GM19467 (cell line): ENCODE results near the gene FMN1.

Experiments
- ATAC-seq: cut with Tn5 transposase; IDR thresholded peaks from one replicate; pipeline ENCODE4 v1.9.1; 2021; ENCODE audit warnings: mild to moderate bottlenecking, moderate library complexity; ENCODE audit not compliant: unreplicated experiment

The FMN1 gene

GRCh38 chr15:32941823-32942222, 252.7 kb downstream of the FMN1 start:
- no peak for ATAC-seq

- ATAC-seq = no peak
Measured at GRCh38 chr15:32936976-32937375, 257.5 kb downstream of the FMN1 start.

GRCh38 chr15:32936283-32936918, 258.1 kb downstream of the FMN1 start:
- ATAC-seq = no peak

- ATAC-seq = no peak
Measured at GRCh38 chr15:32935139-32935538, 259.4 kb downstream of the FMN1 start.

DNA sequence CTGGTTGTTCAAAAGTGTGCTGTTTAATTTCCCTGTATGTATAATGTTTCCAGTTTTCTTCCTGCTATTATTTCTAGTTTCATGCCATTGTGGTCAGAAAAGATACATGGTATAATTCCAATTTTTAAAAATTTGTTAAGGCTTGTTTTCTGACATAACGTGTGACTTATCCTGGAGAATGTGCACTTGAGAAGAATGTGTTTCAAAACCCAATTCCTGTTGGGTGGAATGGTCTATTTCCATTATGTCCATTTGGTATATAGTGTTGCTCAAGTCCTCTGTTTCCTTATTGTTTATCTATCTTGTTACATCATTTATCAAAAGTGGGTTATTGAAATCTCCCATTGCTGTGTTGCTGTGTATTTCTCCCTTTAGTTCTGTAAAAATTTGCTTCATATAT, 261.3 kb downstream of the FMN1 start:
- no peak for ATAC-seq

DNA sequence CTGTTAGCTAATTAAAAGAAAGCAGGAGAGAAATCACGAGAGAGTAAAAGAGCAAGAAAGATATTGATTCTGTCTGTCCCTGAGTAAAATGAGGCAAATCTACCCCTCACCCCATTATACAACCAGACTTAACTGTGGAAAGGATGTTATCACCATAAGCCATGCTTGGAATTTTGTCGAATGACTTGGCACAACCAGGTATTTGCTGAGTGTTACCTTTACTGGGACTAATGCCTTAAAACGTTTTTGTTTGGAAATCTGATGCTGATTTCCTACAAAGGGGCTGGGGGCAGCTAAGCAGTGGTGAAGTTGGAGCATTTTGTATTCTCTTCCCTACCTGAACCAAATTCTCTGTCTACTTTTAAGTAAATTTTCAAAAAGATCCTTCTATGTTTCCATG, 265.6 kb downstream of the FMN1 start:
- ATAC-seq = no peak

GRCh38 chr15:32927124-32927523, 267.4 kb downstream of the FMN1 start:
- ATAC-seq = no peak

- ATAC-seq = no peak
Measured at GRCh38 chr15:32923176-32923575, 271.3 kb downstream of the FMN1 start.

DNA sequence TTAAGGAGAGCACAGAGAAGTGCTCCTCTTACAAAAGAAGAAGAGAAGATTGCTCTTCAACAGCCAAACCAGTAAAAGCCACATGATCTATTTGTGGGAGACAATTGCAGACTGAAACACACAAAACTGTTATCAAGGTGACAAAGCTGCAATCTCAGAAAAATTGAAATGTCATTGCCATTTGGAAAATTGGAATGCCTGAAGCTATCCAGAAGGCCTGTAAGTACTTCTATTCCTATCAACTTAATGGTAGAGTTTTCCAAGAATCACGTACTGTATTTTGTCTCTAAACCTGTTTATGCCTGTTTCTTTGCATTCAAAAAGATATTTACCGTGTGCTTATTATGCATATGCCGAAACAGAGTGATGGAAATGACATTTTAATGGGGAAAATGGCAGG, 272.0 kb downstream of the FMN1 start:
- no peak for ATAC-seq

DNA sequence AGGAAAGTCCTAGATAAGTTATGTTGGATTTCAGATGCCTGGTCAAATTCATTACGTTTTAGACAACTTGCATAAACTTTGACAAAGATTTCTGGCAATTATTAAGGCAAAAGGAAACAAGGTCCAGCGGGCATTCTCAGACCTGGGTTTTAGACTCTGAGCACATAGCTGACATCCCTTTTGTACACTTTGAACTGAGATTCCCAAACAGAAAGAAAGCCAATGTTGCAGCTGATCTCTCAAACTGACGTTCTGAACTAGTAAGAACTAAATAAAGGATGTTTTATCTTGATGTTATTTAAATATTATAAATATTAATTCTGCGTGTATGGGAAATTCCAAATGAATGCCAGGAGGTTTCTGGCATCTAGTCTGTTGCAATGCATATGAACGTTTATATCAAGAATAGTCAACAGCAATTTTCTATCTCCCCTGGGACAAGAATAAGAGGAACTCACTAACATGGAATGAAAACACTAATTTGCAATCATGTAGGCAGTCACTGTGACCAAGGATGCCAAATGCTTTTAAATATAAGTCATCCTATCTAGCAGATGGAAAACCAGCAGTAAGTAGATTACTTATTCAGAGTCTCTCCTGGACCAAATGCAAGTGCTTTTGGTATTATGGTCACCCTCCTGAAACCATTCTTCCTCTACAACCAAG, 274.6 kb downstream of the FMN1 start:
- ATAC-seq = no peak

DNA sequence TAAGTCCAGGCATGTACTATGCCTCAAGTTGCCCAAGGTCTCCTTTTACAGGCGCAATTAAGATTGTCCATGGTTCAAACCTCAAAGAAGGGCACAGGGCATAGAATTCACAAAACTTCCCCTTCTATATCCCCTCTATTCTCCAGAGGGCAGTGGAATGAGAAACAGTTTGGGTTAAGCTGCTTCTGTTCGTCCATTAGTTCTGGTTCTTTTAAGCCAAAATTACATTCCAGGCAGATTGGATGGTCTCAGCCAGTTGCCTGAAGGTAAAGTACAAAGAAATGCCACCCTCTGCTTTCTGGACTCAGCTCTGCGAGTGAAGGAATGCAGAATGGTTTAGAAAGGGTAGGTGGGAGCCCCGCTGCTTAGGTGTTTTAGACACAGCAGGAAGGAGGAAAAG, 276.0 kb downstream of the FMN1 start:
- ATAC-seq = no peak

DNA sequence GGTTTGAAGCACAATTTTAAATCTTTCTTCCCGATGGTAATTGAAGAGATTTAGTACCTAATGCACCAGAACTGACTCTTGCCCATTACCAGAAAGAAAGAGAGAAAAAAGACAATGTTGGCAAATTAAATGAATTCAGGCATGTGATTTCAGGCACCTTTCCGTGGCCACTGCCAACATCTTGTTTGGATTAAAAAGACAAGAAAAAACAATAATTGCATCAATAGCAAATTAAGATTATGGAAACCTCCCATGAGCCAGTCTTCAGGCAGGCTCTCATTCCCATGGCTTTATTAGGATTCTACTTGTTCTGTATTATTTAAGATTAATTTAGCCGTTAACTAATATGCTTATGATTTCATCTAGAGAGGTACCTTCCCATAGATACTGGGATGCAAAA, 283.7 kb downstream of the FMN1 start:
- no peak for ATAC-seq

GRCh38 chr15:32909431-32909830, 285.1 kb downstream of the FMN1 start:
- no peak for ATAC-seq

DNA sequence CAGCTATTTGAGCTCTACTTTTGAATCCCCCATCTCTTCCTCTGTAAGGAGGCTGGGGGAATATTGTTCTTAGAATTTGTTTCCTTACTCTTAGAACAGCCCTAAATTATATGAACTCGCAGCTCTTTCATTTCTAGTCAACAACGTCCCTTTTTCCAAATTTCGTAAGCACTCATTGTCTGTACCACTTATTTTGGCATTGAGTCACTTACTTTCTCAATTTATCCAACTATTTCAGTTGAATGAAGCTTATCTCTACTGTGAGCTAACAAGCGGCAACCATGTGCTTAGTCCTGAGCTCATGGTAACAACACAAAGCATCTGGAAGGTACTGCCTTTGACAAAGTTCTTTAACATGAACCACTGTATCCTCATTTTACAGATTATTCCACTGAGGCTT, 285.6 kb downstream of the FMN1 start:
- no peak for ATAC-seq

GRCh38 chr15:32908135-32908801, 286.2 kb downstream of the FMN1 start:
- ATAC-seq = peak; percentile 95

GRCh38 chr15:32905481-32905880, 289.0 kb downstream of the FMN1 start:
- no peak for ATAC-seq

DNA sequence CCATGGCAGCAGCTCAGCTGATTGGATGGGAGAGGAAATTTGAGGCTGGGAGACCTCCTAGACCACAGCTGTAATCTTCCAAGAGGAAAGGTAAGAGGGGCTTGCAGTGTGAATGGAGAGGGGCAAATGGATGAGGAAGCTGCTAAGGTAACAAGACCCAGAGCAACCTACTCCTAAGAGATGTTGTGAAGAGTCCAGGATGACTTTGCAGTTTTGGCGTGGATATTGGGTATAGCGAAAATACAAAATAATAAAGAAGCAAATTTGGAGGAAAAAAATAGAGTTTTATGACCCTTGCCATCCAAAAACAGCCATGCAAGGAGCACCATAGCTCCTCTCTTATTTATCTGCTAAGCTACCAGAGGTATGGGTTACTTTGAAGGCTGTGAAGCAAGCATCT, 290.1 kb downstream of the FMN1 start:
- no peak for ATAC-seq

- no peak for ATAC-seq
Measured at GRCh38 chr15:32903591-32904290, 290.8 kb downstream of the FMN1 start.

- ATAC-seq = no peak
Measured at GRCh38 chr15:32901995-32902394, 292.5 kb downstream of the FMN1 start.

DNA sequence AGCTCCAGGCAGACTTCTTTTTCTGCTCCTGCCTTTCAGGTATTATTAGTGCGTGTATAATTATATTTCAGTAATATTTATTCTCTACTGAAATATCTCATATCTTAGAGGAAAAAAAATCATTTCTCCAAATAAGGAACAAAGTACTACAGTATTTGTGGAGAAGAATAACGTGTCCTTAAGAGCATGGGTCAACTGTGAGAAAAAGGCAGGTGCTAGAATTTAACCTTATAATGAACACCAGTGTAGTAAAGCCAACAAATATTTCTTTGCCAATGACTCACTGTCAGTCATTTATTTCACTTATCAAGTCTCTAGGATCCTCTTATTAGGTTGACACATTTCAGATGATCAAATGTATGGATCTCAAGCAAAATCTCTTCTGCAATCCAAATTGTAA, 293.3 kb downstream of the FMN1 start:
- ATAC-seq = no peak

DNA sequence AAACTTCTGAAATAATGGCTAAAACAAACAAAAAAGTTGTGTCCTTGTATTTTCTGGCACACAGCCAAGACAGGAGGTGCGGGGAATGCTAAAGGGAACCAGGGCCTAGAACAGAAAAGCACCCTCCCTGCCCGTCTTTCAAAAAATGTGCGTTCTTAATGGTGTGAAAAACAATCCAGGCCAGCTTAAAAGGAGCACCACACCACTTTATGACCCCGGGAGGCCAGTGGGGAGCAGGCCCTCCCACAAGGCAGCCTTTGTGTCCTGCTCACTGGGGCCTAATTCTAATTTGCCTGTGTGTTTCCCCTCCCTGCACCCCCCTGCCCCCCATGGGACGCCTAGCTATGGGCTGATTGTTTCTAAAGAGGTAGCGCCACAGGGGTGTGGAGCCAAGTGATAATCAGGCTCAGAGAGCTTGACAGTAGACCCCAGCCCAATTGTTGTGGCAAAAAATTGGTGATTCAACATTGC, 295.4 kb downstream of the FMN1 start:
- ATAC-seq = no peak

GRCh38 chr15:32898414-32898813, 296.1 kb downstream of the FMN1 start:
- no peak for ATAC-seq
